HepG2 (cell line): ENCODE measurements around the gene CHKB. TPM values are rescaled to one million over a fixed set of nuclear protein-coding genes. Genes with fewer than 3 reads are reported as not detected.
A peak's percentile ranks its signal among the peaks of the same experiment; 100 is the strongest.

Experiments
- AHR ChIP-seq: IDR thresholded peaks from 2 replicates; pipeline ENCODE4 v1.6.1; 2018; ENCODE audit warnings: missing genetic modification reagents, missing compliant biosample characterization
- ATF3 ChIP-seq: sonication (generic); formaldehyde crosslinking; IDR thresholded peaks from 2 replicates; pipeline ENCODE4 v1.4.0; 2020; ENCODE audit warnings: missing genetic modification reagents
- ATF7 ChIP-seq, 2 experiments: fragments of 450-650 bp in 1 of 2; sonication (generic) in 1 of 2; formaldehyde crosslinking in 1 of 2; IDR thresholded peaks; 2 replicates each; pipeline versions ENCODE4 v1.4.0 to v1.6.1; 2016 to 2020; ENCODE audit warnings: antibody characterized with exemption in 1 of 2, mild to moderate bottlenecking in 1 of 2, missing genetic modification reagents in 1 of 2
- CBX1 ChIP-seq: IDR thresholded peaks from one replicate; pipeline ENCODE4 v1.6.1; 2016; ENCODE audit warnings: antibody characterized with exemption, low read depth
- CBX5 ChIP-seq: sonication (generic); formaldehyde crosslinking; IDR thresholded peaks from 2 replicates; pipeline ENCODE4 v1.4.0; 2020; ENCODE audit warnings: missing genetic modification reagents, borderline replicate concordance
- CTCF ChIP-seq: sonication (generic); formaldehyde crosslinking; IDR thresholded peaks from 2 replicates; pipeline ENCODE4 v1.5.0; 2020; ENCODE audit warnings: mild to moderate bottlenecking, missing genetic modification reagents, moderate library complexity
- DRAP1 ChIP-seq: IDR thresholded peaks from 2 replicates; pipeline ENCODE4 v1.6.1; 2016; ENCODE audit warnings: missing genetic modification reagents, missing compliant biosample characterization
- HDAC2 ChIP-seq: sonication (generic); formaldehyde crosslinking; IDR thresholded peaks from 2 replicates; pipeline ENCODE4 v1.4.0; 2020; ENCODE audit warnings: missing genetic modification reagents
- HNF4G ChIP-seq, 2 experiments: sonication (generic) in 1 of 2; formaldehyde crosslinking in 1 of 2; IDR thresholded peaks; 2 replicates each; pipeline versions ENCODE4 v1.4.0 to v1.6.1; 2011 to 2020; ENCODE audit warnings: borderline replicate concordance in 2 of 2, low read depth in 2 of 2, mild to moderate bottlenecking in 2 of 2, low read length in 1 of 2, missing genetic modification reagents in 1 of 2, moderate library complexity in 1 of 2
- HOXA7 ChIP-seq: sonication (generic); formaldehyde crosslinking; IDR thresholded peaks from 2 replicates; pipeline ENCODE4 v1.8.1; 2022; ENCODE audit warnings: mild to moderate bottlenecking, missing genetic modification reagents, moderate library complexity
- KDM4B ChIP-seq: sonication (generic); formaldehyde crosslinking; IDR thresholded peaks from 2 replicates; pipeline ENCODE4 v1.4.0; 2020; ENCODE audit warnings: missing genetic modification reagents
- KLF12 ChIP-seq: sonication (generic); formaldehyde crosslinking; IDR thresholded peaks from 2 replicates; pipeline ENCODE4 v1.4.0; 2020; ENCODE audit warnings: missing genetic modification reagents, borderline replicate concordance
- KLF6 ChIP-seq: IDR thresholded peaks from 2 replicates; pipeline ENCODE4 v1.8.0; 2016; ENCODE audit warnings: missing biosample characterization, missing genetic modification reagents
- MED13 ChIP-seq: sonication (generic); formaldehyde crosslinking; IDR thresholded peaks from 2 replicates; pipeline ENCODE4 v1.5.0; 2020; ENCODE audit warnings: missing genetic modification reagents
- RBM39 ChIP-seq: fragments of 200-400 bp; formaldehyde crosslinking; IDR thresholded peaks from one replicate; pipeline ENCODE4 v1.6.1; 2018; ENCODE audit warnings: antibody characterized with exemption, mild to moderate bottlenecking, low read depth, low read length; ENCODE audit not compliant: poor library complexity, severe bottlenecking
- RFX3 ChIP-seq: IDR thresholded peaks from 2 replicates; pipeline ENCODE4 v1.6.1; 2016; ENCODE audit warnings: missing biosample characterization, missing genetic modification reagents
- SETDB1 ChIP-seq: sonication (generic); formaldehyde crosslinking; IDR thresholded peaks from 2 replicates; pipeline ENCODE4 v1.5.1; 2020; ENCODE audit warnings: missing genetic modification reagents, mild to moderate bottlenecking, borderline replicate concordance
- SIX4 ChIP-seq: sonication (generic); formaldehyde crosslinking; IDR thresholded peaks from 2 replicates; pipeline ENCODE4 v1.4.0; 2020; ENCODE audit warnings: missing genetic modification reagents
- ZFP62 ChIP-seq: sonication (generic); formaldehyde crosslinking; IDR thresholded peaks from 2 replicates; pipeline ENCODE4 v1.4.0; 2020; ENCODE audit warnings: missing genetic modification reagents
- ZNF17 ChIP-seq: sonication (generic); formaldehyde crosslinking; IDR thresholded peaks from 2 replicates; pipeline ENCODE4 v1.5.0; 2020; ENCODE audit warnings: mild to moderate bottlenecking, missing genetic modification reagents
- ZNF281 ChIP-seq: sonication (generic); formaldehyde crosslinking; IDR thresholded peaks from 2 replicates; pipeline ENCODE4 v1.4.0; 2020; ENCODE audit warnings: missing genetic modification reagents, borderline replicate concordance
- ZNF33A ChIP-seq: sonication (generic); formaldehyde crosslinking; IDR thresholded peaks from 2 replicates; pipeline ENCODE4 v1.5.1; 2020; ENCODE audit warnings: missing genetic modification reagents, mild to moderate bottlenecking, moderate library complexity, borderline replicate concordance
- ZNF350 ChIP-seq: sonication (generic); formaldehyde crosslinking; IDR thresholded peaks from 2 replicates; pipeline ENCODE4 v1.4.0; 2020; ENCODE audit warnings: mild to moderate bottlenecking, low read depth, missing genetic modification reagents, borderline replicate concordance
- ZNF614 ChIP-seq: IDR thresholded peaks from 2 replicates; pipeline ENCODE4 v1.6.1; 2018; ENCODE audit warnings: missing biosample characterization, missing genetic modification reagents, inconsistent platforms, borderline replicate concordance
- ZNF703 ChIP-seq: sonication (generic); formaldehyde crosslinking; IDR thresholded peaks from 2 replicates; pipeline ENCODE4 v1.5.1; 2020; ENCODE audit warnings: missing genetic modification reagents, mild to moderate bottlenecking, moderate library complexity, borderline replicate concordance
- polyA plus RNA-seq, 8 experiments: library from polyadenylated mRNA; depleted of rRNA in 3 of 8; stranded (reverse) in 7 of 8; unstranded in 1 of 8; fragments of >200 nt; fragmentation: Illumina TruSeq in 4 of 8; extraction: Trizol in 4 of 8; gene quantifications; 2 replicates each; pipeline versions ENCODE4 v1.2.1 to v1.2.3, GENCODE V29; 2011 to 2016; ENCODE audit warnings: low read depth in 4 of 8, missing spikeins in 1 of 8, mixed read lengths in 1 of 8; ENCODE audit not compliant: insufficient read depth in 1 of 8
- total RNA-seq, 5 experiments: library from RNA; depleted of rRNA; stranded (reverse); fragments of >200 nt; fragmentation: Illumina TruSeq; extraction: Trizol; gene quantifications; 2 replicates each; pipeline ENCODE4 v1.2.3, GENCODE V29; 2016; ENCODE audit warnings: low read depth in 1 of 5

CHKB gene
- total and polyA plus RNA-seq, 2 of the 13 experiments (the other 11 are each of a cell fraction or from before 2014, with no cell fraction given) = 24.5 to 42.7 TPM

GRCh38 chr22:50599816-50600455, 17.3 kb upstream of the CHKB start (continued):
- TF ChIP-seq HNF4G (IDR thresholded peaks at IDR 0.05; ENCODE audit: borderline replicate concordance, low read depth, low read length) (no peak), HNF4G (CRISPR knock-in tag; IDR thresholded peaks at IDR 0.05; ENCODE audit: borderline replicate concordance, low read depth) (peak; percentile 42; the same call in 1 of the 2 replicates), MED13 (CRISPR knock-in tag) (peak; percentile 98), HDAC2 (peak; percentile 94), HOXA7 (CRISPR knock-in tag) (peak; percentile 98), KLF12 (CRISPR knock-in tag) (peak; percentile 98), AHR (CRISPR knock-in tag) (peak; percentile 100; the same call in 1 of the 2 replicates), SIX4 (peak; percentile 94), ZNF281 (CRISPR knock-in tag) (peak; percentile 92), ATF7 (IDR thresholded peaks at IDR 0.05) (no peak), ATF7 (CRISPR knock-in tag; IDR thresholded peaks at IDR 0.05) (peak; percentile 74; the same call in 1 of the 2 replicates), ZNF33A (CRISPR knock-in tag) (peak; percentile 84; the same call in 1 of the 2 replicates), KDM4B (peak; percentile 99), ZNF17 (CRISPR knock-in tag) (peak; percentile 95), ATF3 (CRISPR knock-in tag) (peak; percentile 95), RBM39 (no peak), CBX1 (no peak), CTCF (CRISPR knock-in tag) (0 out of 2 replicates have a peak, but pooled peaks have one; percentile 12), RFX3 (peak; percentile 62; the same call in 1 of the 2 replicates), ZFP62 (CRISPR knock-in tag) (no peak), CBX5 (CRISPR knock-in tag) (peak; percentile 98), SETDB1 (CRISPR knock-in tag) (no peak), ZNF614 (CRISPR knock-in tag) (peak; percentile 91; the same call in 1 of the 2 replicates), ZNF350 (CRISPR knock-in tag) (peak; percentile 71), DRAP1 (CRISPR knock-in tag) (peak; percentile 68; the same call in 1 of the 2 replicates), KLF6 (CRISPR knock-in tag) (peak; percentile 100), ZNF703 (peak; percentile 87; the same call in 1 of the 2 replicates)
